H9 (cell line): ENCODE measurements around the gene USP9X. TPM values are rescaled to one million over a fixed set of nuclear protein-coding genes. Genes with fewer than 3 reads are reported as not detected.

ENCODE experiments used
- DNase-seq: peaks from one replicate; pipeline ENCODE4 v3.0.0-alpha.2; 2017
- H2AFZ ChIP-seq: one replicate; pipeline ENCODE4 v1.6.1; 2013; ENCODE audit warnings: mild to moderate bottlenecking, low read length, control low read depth, moderate library complexity
- H2AK5ac ChIP-seq: 2 replicates; pipeline ENCODE4 v1.6.1; 2013; ENCODE audit warnings: low read length, control low read depth, mixed read lengths; ENCODE audit not compliant: insufficient read length
- H2BK120ac ChIP-seq: one replicate; pipeline ENCODE4 v1.6.1; 2013; ENCODE audit warnings: low read depth, mild to moderate bottlenecking, low read length, control low read depth, inconsistent platforms; ENCODE audit not compliant: poor library complexity, severe bottlenecking
- H2BK12ac ChIP-seq: 2 replicates; pipeline ENCODE4 v1.6.1; 2013; ENCODE audit warnings: low read length, control low read depth, mixed read lengths, low read depth; ENCODE audit not compliant: insufficient read length
- H2BK15ac ChIP-seq: 2 replicates; pipeline ENCODE4 v1.6.1; 2013; ENCODE audit warnings: low read depth, low read length, control low read depth
- H2BK20ac ChIP-seq: one replicate; pipeline ENCODE4 v1.6.1; 2013; ENCODE audit warnings: low read depth, mild to moderate bottlenecking, low read length, control low read depth, inconsistent platforms; ENCODE audit not compliant: poor library complexity, severe bottlenecking
- H2BK5ac ChIP-seq: 2 replicates; pipeline ENCODE4 v1.6.1; 2013; ENCODE audit warnings: low read length, control low read depth, mixed read lengths; ENCODE audit not compliant: insufficient read length
- H3K14ac ChIP-seq: 2 replicates; pipeline ENCODE4 v1.6.1; 2013; ENCODE audit warnings: low read length, control low read depth; ENCODE audit not compliant: insufficient read depth
- H3K18ac ChIP-seq: 2 replicates; pipeline ENCODE4 v1.6.1; 2013; ENCODE audit warnings: low read depth, mild to moderate bottlenecking, mixed read lengths, low read length, control low read depth; ENCODE audit not compliant: insufficient read length
- H3K23ac ChIP-seq: 2 replicates; pipeline ENCODE4 v1.6.1; 2013; ENCODE audit warnings: low read length, control low read depth, mixed read lengths, low read depth; ENCODE audit not compliant: insufficient read length
- H3K23me2 ChIP-seq: 2 replicates; pipeline ENCODE4 v1.6.1; 2013; ENCODE audit warnings: low read depth, mild to moderate bottlenecking, mixed read lengths, low read length, control low read depth; ENCODE audit not compliant: insufficient read length, poor library complexity, severe bottlenecking
- H3K27ac ChIP-seq: 2 replicates; pipeline ENCODE4 v1.5.1; 2013; ENCODE audit warnings: low read length, control low read depth, mixed read lengths, low read depth; ENCODE audit not compliant: insufficient read length
- H3K27me3 ChIP-seq: 2 replicates; pipeline ENCODE4 v1.6.1; 2013; ENCODE audit warnings: low read length, control low read depth, inconsistent platforms; ENCODE audit not compliant: insufficient read depth
- H3K4ac ChIP-seq: 2 replicates; pipeline ENCODE4 v1.6.1; 2013; ENCODE audit warnings: low read depth, mild to moderate bottlenecking, control low read depth, inconsistent platforms, low read length, moderate library complexity
- H3K4me1 ChIP-seq: 2 replicates; pipeline ENCODE4 v1.6.1; 2013; ENCODE audit warnings: low read length, control low read depth, inconsistent platforms; ENCODE audit not compliant: insufficient read depth
- H3K4me2 ChIP-seq: 2 replicates; pipeline ENCODE4 v1.6.1; 2013; ENCODE audit warnings: low read length, control low read depth, mixed read lengths; ENCODE audit not compliant: insufficient read length, insufficient read depth
- H3K56ac ChIP-seq: 2 replicates; pipeline ENCODE4 v1.6.1; 2013; ENCODE audit warnings: low read depth, mild to moderate bottlenecking, mixed read lengths, low read length, control low read depth; ENCODE audit not compliant: insufficient read length
- H3K79me1 ChIP-seq: 2 replicates; pipeline ENCODE4 v1.6.1; 2013; ENCODE audit warnings: low read depth, mild to moderate bottlenecking, moderate library complexity, low read length, control low read depth, inconsistent platforms; ENCODE audit not compliant: insufficient read depth, poor library complexity, severe bottlenecking
- H3K79me2 ChIP-seq: 2 replicates; pipeline ENCODE4 v1.6.1; 2013; ENCODE audit warnings: low read length, control low read depth, inconsistent platforms; ENCODE audit not compliant: insufficient read depth
- H3K9ac ChIP-seq: 2 replicates; pipeline ENCODE4 v1.6.1; 2013; ENCODE audit warnings: low read length, control low read depth, mixed read lengths; ENCODE audit not compliant: insufficient read length; ENCODE audit errors: extremely low read depth
- H3K9me3 ChIP-seq: one replicate; pipeline ENCODE4 v1.6.1; 2013; ENCODE audit warnings: low read depth, low read length, inconsistent platforms; ENCODE audit not compliant: control insufficient read depth
- H3T11ph ChIP-seq: one replicate; pipeline ENCODE4 v1.6.1; 2013; ENCODE audit warnings: mild to moderate bottlenecking, low read length, control low read depth, inconsistent platforms
- H4K20me1 ChIP-seq: one replicate; pipeline ENCODE4 v1.6.1; 2013; ENCODE audit not compliant: control insufficient read depth, insufficient read length, insufficient read depth
- H4K5ac ChIP-seq: 2 replicates; pipeline ENCODE4 v1.6.1; 2013; ENCODE audit warnings: low read depth, mild to moderate bottlenecking, mixed read lengths, low read length, control low read depth; ENCODE audit not compliant: insufficient read length
- H4K8ac ChIP-seq: replicated peaks from 2 replicates; pipeline ENCODE4 v1.6.1; 2013; ENCODE audit warnings: low read length, control low read depth, mixed read lengths, low read depth; ENCODE audit not compliant: insufficient read length
- H4K91ac ChIP-seq: 2 replicates; pipeline ENCODE4 v1.6.1; 2013; ENCODE audit warnings: low read depth, mild to moderate bottlenecking, moderate library complexity, mixed read lengths, low read length, control low read depth; ENCODE audit not compliant: insufficient read length
- H3K27ac Mint-ChIP-seq, 3 experiments: 2 replicates in 2 of 3; 3 replicates in 1 of 3; pipeline ENCODE4 v1.8.0; 2020 to 2021; ENCODE audit warnings: mixed read lengths in 3 of 3, mild to moderate bottlenecking in 1 of 3, moderate library complexity in 1 of 3
- H3K27me3 Mint-ChIP-seq: 2 replicates; pipeline ENCODE4 v1.8.0; 2021; ENCODE audit warnings: low read depth, mild to moderate bottlenecking, moderate library complexity, mixed read lengths
- H3K36me3 Mint-ChIP-seq, 3 experiments: 2 replicates in 2 of 3; 3 replicates in 1 of 3; pipeline ENCODE4 v1.8.0; 2020 to 2021; ENCODE audit warnings: low read depth in 3 of 3, mixed read lengths in 3 of 3; ENCODE audit not compliant: insufficient read depth in 1 of 3
- H3K4me1 Mint-ChIP-seq, 2 experiments: 2 replicates each; pipeline ENCODE4 v1.8.0; 2020; ENCODE audit warnings: mixed read lengths in 2 of 2
- H3K4me3 Mint-ChIP-seq, 2 experiments: 2 replicates in 1 of 2; 3 replicates in 1 of 2; pipeline ENCODE4 v1.8.0; 2020 to 2021; ENCODE audit warnings: mild to moderate bottlenecking in 2 of 2, mixed read lengths in 2 of 2, moderate library complexity in 1 of 2
- H3K9me3 Mint-ChIP-seq, 2 experiments: 2 replicates in 1 of 2; 3 replicates in 1 of 2; pipeline ENCODE4 v1.8.0; 2020; ENCODE audit warnings: mild to moderate bottlenecking in 2 of 2, mixed read lengths in 2 of 2, moderate library complexity in 1 of 2
- CTCF ChIP-seq: fragments of 200-600 bp; sonication (generic); conservative IDR thresholded peaks from 3 replicates; pipeline ENCODE4 v1.8.0; 2021; ENCODE audit warnings: antibody characterized with exemption, mild to moderate bottlenecking
- WGBS: extraction: QIAGEN DNeasy Blood & Tissue Kit; methylation state at CpG from one replicate; pipeline ENCODE4 v1.1.7; 2013; ENCODE audit warnings: missing lambda C conversion rate, low lambda C conversion rate, mixed read lengths; ENCODE audit not compliant: insufficient read length; ENCODE audit errors: extremely low coverage; 5-methylcytosine and 5-hydroxymethylcytosine counted together
- total RNA-seq: library from RNA; stranded (reverse); gene quantifications from 2 replicates; pipeline ENCODE4 v1.2.1, GENCODE V29; 2021

Gene USP9X
- total RNA-seq, 1 experiment from 2014 or later: 284 TPM

GRCh38 chrX:41145920-41146608 is 60.8 kb downstream of the USP9X start:
- no peak overlapping the region for H3K14ac ChIP-seq
- H2BK20ac ChIP-seq: no peak overlapping the region
- H2BK5ac ChIP-seq: no peak overlapping the region
- no peaks in the 10 kb centered on the region for H3K27me3 ChIP-seq
- no CpG with 5 or more reads among the region's 2 CpGs for WGBS
- no peak overlapping the region for H2BK120ac ChIP-seq
- no peak overlapping the region for H2AK5ac ChIP-seq
- no peak overlapping the region for H4K91ac ChIP-seq
- Mint-ChIP-seq H3K4me3 (no peak overlapping the region), H3K4me1 (no peaks in the 10 kb centered on the region), H3K36me3 (peaks cover 25 to 79% (median 74%) of the 10 kb centered on the region in 3 experiments; a peak in 6 of 7 replicates), H3K27ac (no peak overlapping the region), H3K27me3 (peaks cover 1% of the 10 kb centered on the region; the same call in 1 of the 2 replicates), H3K9me3 (peaks cover 27 to 29% of the 10 kb centered on the region in 2 experiments)
- no peak overlapping the region for H3K23ac ChIP-seq
- no peak overlapping the region for H2BK12ac ChIP-seq
- H3K4me1 ChIP-seq: no peaks in the 10 kb centered on the region
- no peak overlapping the region for H3K4me2 ChIP-seq
- no peak overlapping the region for H3K27ac ChIP-seq
- H3K9ac ChIP-seq: no peak overlapping the region
- H4K8ac ChIP-seq: no peak overlapping the region
- no peak overlapping the region for H3T11ph ChIP-seq
- H3K4ac ChIP-seq: no peak overlapping the region
- H3K18ac ChIP-seq: no peak overlapping the region
- H2AFZ ChIP-seq: no peak overlapping the region
- H3K9me3 ChIP-seq: no peaks in the 10 kb centered on the region
- no peak overlapping the region for H2BK15ac ChIP-seq
- TF ChIP-seq CTCF: no peak
- no peaks in the 10 kb centered on the region for H3K79me2 ChIP-seq
- no peaks in the 10 kb centered on the region for H4K20me1 ChIP-seq
- H3K79me1 ChIP-seq: no peaks in the 10 kb centered on the region
- no peak overlapping the region for H3K56ac ChIP-seq
- no peaks in the 10 kb centered on the region for H3K23me2 ChIP-seq
- DNase-seq: no peak
- H4K5ac ChIP-seq: no peak overlapping the region
